H9 (cell line): ENCODE measurements around the gene HK3. TPM values are rescaled to one million over a fixed set of nuclear protein-coding genes. Genes with fewer than 3 reads are reported as not detected.

Source experiments
- DNase-seq: peaks from one replicate; pipeline ENCODE4 v3.0.0-alpha.2; 2017
- H2AFZ ChIP-seq: one replicate; pipeline ENCODE4 v1.6.1; 2013; ENCODE audit warnings: mild to moderate bottlenecking, low read length, control low read depth, moderate library complexity
- H2AK5ac ChIP-seq: 2 replicates; pipeline ENCODE4 v1.6.1; 2013; ENCODE audit warnings: low read length, control low read depth, mixed read lengths; ENCODE audit not compliant: insufficient read length
- H2BK120ac ChIP-seq: one replicate; pipeline ENCODE4 v1.6.1; 2013; ENCODE audit warnings: low read depth, mild to moderate bottlenecking, low read length, control low read depth, inconsistent platforms; ENCODE audit not compliant: poor library complexity, severe bottlenecking
- H2BK12ac ChIP-seq: 2 replicates; pipeline ENCODE4 v1.6.1; 2013; ENCODE audit warnings: low read length, control low read depth, mixed read lengths, low read depth; ENCODE audit not compliant: insufficient read length
- H2BK15ac ChIP-seq: 2 replicates; pipeline ENCODE4 v1.6.1; 2013; ENCODE audit warnings: low read depth, low read length, control low read depth
- H2BK20ac ChIP-seq: one replicate; pipeline ENCODE4 v1.6.1; 2013; ENCODE audit warnings: low read depth, mild to moderate bottlenecking, low read length, control low read depth, inconsistent platforms; ENCODE audit not compliant: poor library complexity, severe bottlenecking
- H2BK5ac ChIP-seq: 2 replicates; pipeline ENCODE4 v1.6.1; 2013; ENCODE audit warnings: low read length, control low read depth, mixed read lengths; ENCODE audit not compliant: insufficient read length
- H3K14ac ChIP-seq: 2 replicates; pipeline ENCODE4 v1.6.1; 2013; ENCODE audit warnings: low read length, control low read depth; ENCODE audit not compliant: insufficient read depth
- H3K18ac ChIP-seq: 2 replicates; pipeline ENCODE4 v1.6.1; 2013; ENCODE audit warnings: low read depth, mild to moderate bottlenecking, mixed read lengths, low read length, control low read depth; ENCODE audit not compliant: insufficient read length
- H3K23ac ChIP-seq: 2 replicates; pipeline ENCODE4 v1.6.1; 2013; ENCODE audit warnings: low read length, control low read depth, mixed read lengths, low read depth; ENCODE audit not compliant: insufficient read length
- H3K23me2 ChIP-seq: 2 replicates; pipeline ENCODE4 v1.6.1; 2013; ENCODE audit warnings: low read depth, mild to moderate bottlenecking, mixed read lengths, low read length, control low read depth; ENCODE audit not compliant: insufficient read length, poor library complexity, severe bottlenecking
- H3K27ac ChIP-seq: 2 replicates; pipeline ENCODE4 v1.5.1; 2013; ENCODE audit warnings: low read length, control low read depth, mixed read lengths, low read depth; ENCODE audit not compliant: insufficient read length
- H3K27me3 ChIP-seq: 2 replicates; pipeline ENCODE4 v1.6.1; 2013; ENCODE audit warnings: low read length, control low read depth, inconsistent platforms; ENCODE audit not compliant: insufficient read depth
- H3K4ac ChIP-seq: 2 replicates; pipeline ENCODE4 v1.6.1; 2013; ENCODE audit warnings: low read depth, mild to moderate bottlenecking, control low read depth, inconsistent platforms, low read length, moderate library complexity
- H3K4me1 ChIP-seq: 2 replicates; pipeline ENCODE4 v1.6.1; 2013; ENCODE audit warnings: low read length, control low read depth, inconsistent platforms; ENCODE audit not compliant: insufficient read depth
- H3K4me2 ChIP-seq: 2 replicates; pipeline ENCODE4 v1.6.1; 2013; ENCODE audit warnings: low read length, control low read depth, mixed read lengths; ENCODE audit not compliant: insufficient read length, insufficient read depth
- H3K56ac ChIP-seq: 2 replicates; pipeline ENCODE4 v1.6.1; 2013; ENCODE audit warnings: low read depth, mild to moderate bottlenecking, mixed read lengths, low read length, control low read depth; ENCODE audit not compliant: insufficient read length
- H3K79me1 ChIP-seq: 2 replicates; pipeline ENCODE4 v1.6.1; 2013; ENCODE audit warnings: low read depth, mild to moderate bottlenecking, moderate library complexity, low read length, control low read depth, inconsistent platforms; ENCODE audit not compliant: insufficient read depth, poor library complexity, severe bottlenecking
- H3K79me2 ChIP-seq: 2 replicates; pipeline ENCODE4 v1.6.1; 2013; ENCODE audit warnings: low read length, control low read depth, inconsistent platforms; ENCODE audit not compliant: insufficient read depth
- H3K9ac ChIP-seq: 2 replicates; pipeline ENCODE4 v1.6.1; 2013; ENCODE audit warnings: low read length, control low read depth, mixed read lengths; ENCODE audit not compliant: insufficient read length; ENCODE audit errors: extremely low read depth
- H3K9me3 ChIP-seq: one replicate; pipeline ENCODE4 v1.6.1; 2013; ENCODE audit warnings: low read depth, low read length, inconsistent platforms; ENCODE audit not compliant: control insufficient read depth
- H3T11ph ChIP-seq: one replicate; pipeline ENCODE4 v1.6.1; 2013; ENCODE audit warnings: mild to moderate bottlenecking, low read length, control low read depth, inconsistent platforms
- H4K20me1 ChIP-seq: one replicate; pipeline ENCODE4 v1.6.1; 2013; ENCODE audit not compliant: control insufficient read depth, insufficient read length, insufficient read depth
- H4K5ac ChIP-seq: 2 replicates; pipeline ENCODE4 v1.6.1; 2013; ENCODE audit warnings: low read depth, mild to moderate bottlenecking, mixed read lengths, low read length, control low read depth; ENCODE audit not compliant: insufficient read length
- H4K8ac ChIP-seq: replicated peaks from 2 replicates; pipeline ENCODE4 v1.6.1; 2013; ENCODE audit warnings: low read length, control low read depth, mixed read lengths, low read depth; ENCODE audit not compliant: insufficient read length
- H4K91ac ChIP-seq: 2 replicates; pipeline ENCODE4 v1.6.1; 2013; ENCODE audit warnings: low read depth, mild to moderate bottlenecking, moderate library complexity, mixed read lengths, low read length, control low read depth; ENCODE audit not compliant: insufficient read length
- H3K27ac Mint-ChIP-seq, 3 experiments: 2 replicates in 2 of 3; 3 replicates in 1 of 3; pipeline ENCODE4 v1.8.0; 2020 to 2021; ENCODE audit warnings: mixed read lengths in 3 of 3, mild to moderate bottlenecking in 1 of 3, moderate library complexity in 1 of 3
- H3K27me3 Mint-ChIP-seq: 2 replicates; pipeline ENCODE4 v1.8.0; 2021; ENCODE audit warnings: low read depth, mild to moderate bottlenecking, moderate library complexity, mixed read lengths
- H3K36me3 Mint-ChIP-seq, 3 experiments: 2 replicates in 2 of 3; 3 replicates in 1 of 3; pipeline ENCODE4 v1.8.0; 2020 to 2021; ENCODE audit warnings: low read depth in 3 of 3, mixed read lengths in 3 of 3; ENCODE audit not compliant: insufficient read depth in 1 of 3
- H3K4me1 Mint-ChIP-seq, 2 experiments: 2 replicates each; pipeline ENCODE4 v1.8.0; 2020; ENCODE audit warnings: mixed read lengths in 2 of 2
- H3K4me3 Mint-ChIP-seq, 2 experiments: 2 replicates in 1 of 2; 3 replicates in 1 of 2; pipeline ENCODE4 v1.8.0; 2020 to 2021; ENCODE audit warnings: mild to moderate bottlenecking in 2 of 2, mixed read lengths in 2 of 2, moderate library complexity in 1 of 2
- H3K9me3 Mint-ChIP-seq, 2 experiments: 2 replicates in 1 of 2; 3 replicates in 1 of 2; pipeline ENCODE4 v1.8.0; 2020; ENCODE audit warnings: mild to moderate bottlenecking in 2 of 2, mixed read lengths in 2 of 2, moderate library complexity in 1 of 2
- WGBS: extraction: QIAGEN DNeasy Blood & Tissue Kit; methylation state at CpG from one replicate; pipeline ENCODE4 v1.1.7; 2013; ENCODE audit warnings: missing lambda C conversion rate, low lambda C conversion rate, mixed read lengths; ENCODE audit not compliant: insufficient read length; ENCODE audit errors: extremely low coverage; 5-methylcytosine and 5-hydroxymethylcytosine counted together
- total RNA-seq: library from RNA; stranded (reverse); gene quantifications from 2 replicates; pipeline ENCODE4 v1.2.1, GENCODE V29; 2021
- TF ChIP-seq, protein P1 (sequence below): fragments of 200-600 bp; sonication (generic); conservative IDR thresholded peaks from 3 replicates; pipeline ENCODE4 v1.8.0; 2021; ENCODE audit warnings: antibody characterized with exemption, mild to moderate bottlenecking

The HK3 gene
- total RNA-seq, 1 experiment from 2014 or later = not detected

DNA sequence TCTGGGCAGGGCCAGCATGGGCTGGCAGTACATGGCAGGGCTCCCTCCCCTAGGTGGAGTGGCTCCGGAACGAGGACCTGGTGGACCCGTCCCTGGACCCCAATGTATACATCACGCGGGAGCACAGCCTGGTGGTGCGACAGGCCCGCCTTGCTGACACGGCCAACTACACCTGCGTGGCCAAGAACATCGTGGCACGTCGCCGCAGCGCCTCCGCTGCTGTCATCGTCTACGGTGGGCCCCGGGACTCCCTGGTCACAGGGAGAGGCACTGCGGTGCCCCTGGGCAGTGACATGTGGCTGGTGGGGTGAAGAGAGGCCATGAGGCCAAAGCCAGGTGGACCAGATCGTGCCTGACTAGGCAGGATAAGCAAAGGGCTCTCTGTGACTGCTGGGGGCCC lies 30.4 kb downstream of the HK3 start:
- Histone ChIP-seq H3K4ac (no peak overlapping the region), H2BK20ac (no peak overlapping the region), H2BK12ac (no peak overlapping the region), H3K79me2 (no peaks in the 10 kb centered on the region), H4K5ac (no peak overlapping the region), H3K56ac (no peak overlapping the region), H3K4me2 (no peak overlapping the region), H3K27ac (no peak overlapping the region), H3K79me1 (no peaks in the 10 kb centered on the region), H3K18ac (no peak overlapping the region), H4K8ac (no peak overlapping the region), H3K23ac (no peak overlapping the region), H2BK15ac (no peak overlapping the region), H3T11ph (no peak overlapping the region), H3K9ac (no peak overlapping the region), H2BK120ac (no peak overlapping the region), H2AK5ac (no peak overlapping the region), H3K4me1 (peaks cover 2% of the 10 kb centered on the region; the same call in 1 of the 2 replicates), H4K20me1 (peaks cover 4% of the 10 kb centered on the region), H3K14ac (no peak overlapping the region), H3K9me3 (no peaks in the 10 kb centered on the region), H4K91ac (no peak overlapping the region), H3K27me3 (no peaks in the 10 kb centered on the region), H2BK5ac (no peak overlapping the region), H3K23me2 (no peaks in the 10 kb centered on the region), H2AFZ (no peak overlapping the region)
- TF ChIP-seq, protein P1, sequence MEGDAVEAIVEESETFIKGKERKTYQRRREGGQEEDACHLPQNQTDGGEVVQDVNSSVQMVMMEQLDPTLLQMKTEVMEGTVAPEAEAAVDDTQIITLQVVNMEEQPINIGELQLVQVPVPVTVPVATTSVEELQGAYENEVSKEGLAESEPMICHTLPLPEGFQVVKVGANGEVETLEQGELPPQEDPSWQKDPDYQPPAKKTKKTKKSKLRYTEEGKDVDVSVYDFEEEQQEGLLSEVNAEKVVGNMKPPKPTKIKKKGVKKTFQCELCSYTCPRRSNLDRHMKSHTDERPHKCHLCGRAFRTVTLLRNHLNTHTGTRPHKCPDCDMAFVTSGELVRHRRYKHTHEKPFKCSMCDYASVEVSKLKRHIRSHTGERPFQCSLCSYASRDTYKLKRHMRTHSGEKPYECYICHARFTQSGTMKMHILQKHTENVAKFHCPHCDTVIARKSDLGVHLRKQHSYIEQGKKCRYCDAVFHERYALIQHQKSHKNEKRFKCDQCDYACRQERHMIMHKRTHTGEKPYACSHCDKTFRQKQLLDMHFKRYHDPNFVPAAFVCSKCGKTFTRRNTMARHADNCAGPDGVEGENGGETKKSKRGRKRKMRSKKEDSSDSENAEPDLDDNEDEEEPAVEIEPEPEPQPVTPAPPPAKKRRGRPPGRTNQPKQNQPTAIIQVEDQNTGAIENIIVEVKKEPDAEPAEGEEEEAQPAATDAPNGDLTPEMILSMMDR = no peak
- H3K4me3 Mint-ChIP-seq = no peak overlapping the region
- H3K27me3 Mint-ChIP-seq = peaks cover 6% of the 10 kb centered on the region
- no peak for DNase-seq
- H3K9me3 Mint-ChIP-seq = no peaks in the 10 kb centered on the region
- WGBS = no CpG with 5 or more reads among the region's 20 CpGs
- no peak overlapping the region; a peak in 1 of 7 replicates for H3K27ac Mint-ChIP-seq
- peaks cover 21 to 33% of the 10 kb centered on the region in 2 experiments for H3K4me1 Mint-ChIP-seq
- H3K36me3 Mint-ChIP-seq = no peaks in the 10 kb centered on the region; a peak in 1 of 7 replicates
